Calu3 (cell line): ENCODE results near the gene LSS. TPM values are rescaled to one million over a fixed set of nuclear protein-coding genes. Genes with fewer than 3 reads are reported as not detected.

ENCODE experiments used
- BruUV-seq: library from RNA; stranded (reverse); fragments of 400-500 nt; replicated peaks from 2 replicates; lab custom pipeline; 2021; lab: Mats Ljungman, UMichigan
- CTCF ChIA-PET: fragments of 300-600 bp; sonication (Branson Sonifier 250); formaldehyde crosslinking; loops from one replicate; lab custom pipeline; 2022; ENCODE audit warnings: antibody characterized with exemption; lab: Charles Lee
- DNase-seq: peaks from one replicate; pipeline ENCODE4 v3.0.0; 2022
- H3K27ac Mint-ChIP-seq: one replicate; pipeline ENCODE4 v1.8.0; 2022; ENCODE audit warnings: mixed read lengths; ENCODE audit not compliant: unreplicated experiment
- H3K27me3 Mint-ChIP-seq: one replicate; pipeline ENCODE4 v1.8.0; 2022; ENCODE audit warnings: mixed read lengths; ENCODE audit not compliant: unreplicated experiment
- H3K36me3 Mint-ChIP-seq: one replicate; pipeline ENCODE4 v1.8.0; 2022; ENCODE audit warnings: mild to moderate bottlenecking, moderate library complexity, mixed read lengths; ENCODE audit not compliant: insufficient read depth, unreplicated experiment
- H3K4me1 Mint-ChIP-seq: one replicate; pipeline ENCODE4 v1.8.0; 2022; ENCODE audit warnings: mild to moderate bottlenecking, low read depth, mixed read lengths; ENCODE audit not compliant: unreplicated experiment
- H3K4me3 Mint-ChIP-seq: one replicate; pipeline ENCODE4 v1.8.0; 2022; ENCODE audit warnings: mild to moderate bottlenecking, low read depth, moderate library complexity, mixed read lengths; ENCODE audit not compliant: unreplicated experiment
- H3K9me3 Mint-ChIP-seq: one replicate; pipeline ENCODE4 v1.8.0; 2022; ENCODE audit warnings: low read depth, mixed read lengths; ENCODE audit not compliant: unreplicated experiment
- intact Hi-C: fragments of 100-400 bp; cut with micrococcal nuclease; formaldehyde crosslinking; loops from one replicate; pipeline ENCODE4 v1.10.0; 2022; ENCODE audit not compliant: unreplicated experiment
- total RNA-seq: library from RNA; stranded (reverse); gene quantifications from 2 replicates; pipeline ENCODE4 v1.2.3, GENCODE V29; 2022
- TF ChIP-seq, protein P1 (sequence below): fragments of 200-600 bp; IDR thresholded peaks from one replicate; pipeline ENCODE4 v1.8.0; 2022; ENCODE audit warnings: antibody characterized with exemption; ENCODE audit not compliant: unreplicated experiment

Gene LSS
- total RNA-seq, 1 experiment from 2014 or later = 55.1 TPM

DNA sequence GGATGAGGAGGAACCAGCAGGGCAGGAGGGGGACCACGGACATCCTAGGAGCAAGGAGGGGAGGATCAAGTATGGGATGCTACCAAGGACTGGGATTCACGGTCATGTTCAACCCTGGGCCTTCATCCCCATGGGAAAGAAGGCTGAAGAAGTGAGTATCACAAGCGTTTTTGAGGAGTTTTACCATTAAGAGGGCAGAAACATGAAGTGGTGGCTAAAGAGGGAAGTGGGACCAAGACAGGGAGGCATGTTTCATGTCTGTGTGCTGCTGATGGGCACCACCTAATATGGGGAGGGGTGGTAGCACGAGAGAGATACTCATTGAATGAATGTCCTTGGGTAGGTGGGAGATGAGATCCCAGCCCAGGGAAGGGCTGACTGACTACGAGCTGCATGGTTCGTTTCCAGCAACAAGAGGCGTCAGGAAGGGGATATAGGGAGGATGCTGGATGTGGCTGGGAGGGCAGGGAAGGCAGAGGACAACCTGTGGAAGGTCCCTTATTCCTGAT lies 11.3 kb upstream of the LSS start:
- Mint-ChIP-seq H3K27ac (no peak overlapping the region), H3K27me3 (no peaks in the 10 kb centered on the region), H3K4me1 (no peaks in the 10 kb centered on the region), H3K4me3 (no peak overlapping the region), H3K36me3 (peaks cover 25% of the 10 kb centered on the region), H3K9me3 (no peaks in the 10 kb centered on the region)
- DNase-seq = no peak
- TF ChIP-seq, protein P1, sequence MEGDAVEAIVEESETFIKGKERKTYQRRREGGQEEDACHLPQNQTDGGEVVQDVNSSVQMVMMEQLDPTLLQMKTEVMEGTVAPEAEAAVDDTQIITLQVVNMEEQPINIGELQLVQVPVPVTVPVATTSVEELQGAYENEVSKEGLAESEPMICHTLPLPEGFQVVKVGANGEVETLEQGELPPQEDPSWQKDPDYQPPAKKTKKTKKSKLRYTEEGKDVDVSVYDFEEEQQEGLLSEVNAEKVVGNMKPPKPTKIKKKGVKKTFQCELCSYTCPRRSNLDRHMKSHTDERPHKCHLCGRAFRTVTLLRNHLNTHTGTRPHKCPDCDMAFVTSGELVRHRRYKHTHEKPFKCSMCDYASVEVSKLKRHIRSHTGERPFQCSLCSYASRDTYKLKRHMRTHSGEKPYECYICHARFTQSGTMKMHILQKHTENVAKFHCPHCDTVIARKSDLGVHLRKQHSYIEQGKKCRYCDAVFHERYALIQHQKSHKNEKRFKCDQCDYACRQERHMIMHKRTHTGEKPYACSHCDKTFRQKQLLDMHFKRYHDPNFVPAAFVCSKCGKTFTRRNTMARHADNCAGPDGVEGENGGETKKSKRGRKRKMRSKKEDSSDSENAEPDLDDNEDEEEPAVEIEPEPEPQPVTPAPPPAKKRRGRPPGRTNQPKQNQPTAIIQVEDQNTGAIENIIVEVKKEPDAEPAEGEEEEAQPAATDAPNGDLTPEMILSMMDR = no peak
- intact Hi-C loops = no loop called here
- CTCF ChIA-PET = no interaction called here
- no TSS peak for BruUV-seq

DNA sequence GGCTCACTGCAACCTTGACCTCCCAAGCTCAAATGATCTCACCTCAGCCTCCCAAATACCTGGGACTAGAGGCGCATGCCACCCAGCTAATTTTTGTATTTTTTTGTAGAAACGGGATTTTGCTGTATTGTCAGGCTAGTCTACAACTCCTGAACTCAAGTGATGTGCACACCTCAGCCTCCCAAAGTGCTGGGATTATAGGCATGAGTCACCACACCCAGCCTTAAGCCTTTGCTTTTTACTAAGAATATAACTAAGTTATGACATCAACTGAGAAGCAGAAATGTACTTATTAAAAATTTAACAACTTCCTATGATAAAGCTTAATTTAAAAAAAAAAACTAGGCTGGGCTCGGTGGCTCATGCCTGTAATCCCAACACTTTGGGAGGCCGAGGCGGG lies 8.9 kb upstream of the LSS start:
- TF ChIP-seq, protein P1 = no peak
- Mint-ChIP-seq H3K27me3 (no peaks in the 10 kb centered on the region), H3K9me3 (no peaks in the 10 kb centered on the region), H3K36me3 (peaks cover 17% of the 10 kb centered on the region), H3K4me3 (no peak overlapping the region), H3K27ac (no peak overlapping the region), H3K4me1 (no peaks in the 10 kb centered on the region)
- intact Hi-C loops = no loop called here
- DNase-seq = no peak
- no TSS peak for BruUV-seq
- CTCF ChIA-PET = no interaction called here

DNA sequence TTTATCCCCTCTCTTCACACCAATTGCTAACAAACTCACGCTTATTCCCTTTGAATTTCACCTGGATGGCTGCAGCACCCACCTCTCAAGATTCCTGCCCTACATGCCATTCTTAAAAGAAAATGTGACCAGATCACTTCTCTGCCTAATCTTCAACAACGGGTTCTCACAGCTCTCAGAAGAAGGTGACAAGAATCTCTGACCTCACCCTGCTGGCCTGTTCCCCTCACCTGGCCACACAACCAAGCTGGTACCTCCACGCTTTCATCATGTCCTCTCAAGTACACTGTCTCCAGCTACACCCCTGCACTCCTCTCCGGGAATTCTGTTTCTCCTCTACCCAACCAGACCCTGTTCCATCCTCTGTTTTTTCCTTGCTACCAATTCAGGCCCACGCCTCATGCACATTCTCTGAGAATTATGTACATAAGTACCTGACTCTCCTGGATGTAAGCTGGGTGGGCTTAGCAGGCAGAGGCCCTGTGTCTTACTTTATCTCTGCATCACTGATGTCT lies 5.9 kb upstream of the LSS start:
- H3K4me3 Mint-ChIP-seq = no peak overlapping the region
- intact Hi-C loops = no loop called here
- TF ChIP-seq, protein P1 = no peak
- H3K36me3 Mint-ChIP-seq = peaks cover 29% of the 10 kb centered on the region
- DNase-seq = no peak
- no peak overlapping the region for H3K27ac Mint-ChIP-seq
- BruUV-seq = no TSS peak
- no peaks in the 10 kb centered on the region for H3K27me3 Mint-ChIP-seq
- H3K9me3 Mint-ChIP-seq = no peaks in the 10 kb centered on the region
- peaks cover 7% of the 10 kb centered on the region for H3K4me1 Mint-ChIP-seq
- CTCF ChIA-PET = no interaction called here

DNA sequence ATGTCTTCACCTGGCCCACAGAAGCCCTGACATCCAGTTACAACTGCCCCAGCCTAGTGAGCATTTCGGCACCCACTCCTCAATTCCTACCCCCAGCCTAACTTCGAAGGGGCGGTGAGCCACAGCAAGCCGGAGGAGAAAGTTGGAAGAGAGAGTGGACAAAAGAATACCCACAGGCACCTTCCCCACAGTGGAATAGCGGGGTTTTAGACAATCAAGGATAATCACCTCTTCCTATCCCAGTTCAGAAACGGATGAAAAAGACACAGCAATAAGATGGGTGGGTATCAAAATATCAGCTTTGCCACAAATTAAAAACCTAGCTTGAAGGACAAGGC lies 1.3 kb upstream of the LSS start:
- intact Hi-C loops = loop anchor here (10.0 kb wide), 1 partner anchor 85 kb away; no protein-coding TSS in a partner anchor
- H3K27ac Mint-ChIP-seq = no peak overlapping the region
- peaks cover 54% of the 10 kb centered on the region for H3K36me3 Mint-ChIP-seq
- no peaks in the 10 kb centered on the region for H3K9me3 Mint-ChIP-seq
- H3K4me3 Mint-ChIP-seq = peak overlapping the region; percentile 83
- DNase-seq = no peak
- peaks cover 26% of the 10 kb centered on the region for H3K4me1 Mint-ChIP-seq
- no TSS peak for BruUV-seq
- TF ChIP-seq, protein P1 = no peak
- no peaks in the 10 kb centered on the region for H3K27me3 Mint-ChIP-seq
- CTCF ChIA-PET = no interaction called here
